ENCODE measurements around the gene TUBG2.
"Not testable (repeated sequence)": the region's sequence is repeated elsewhere in the genome, so short reads cannot be mapped to it uniquely, and the experiment has no call there.

TUBG2 gene

GRCh38 chr17:42659079-42659931 is at the start of gene TUBG2:
Gene TUBG2, plus strand, starts transcription at chr17:42659284. Its CDS starts 220 bp downstream, at chr17:42659504.
- DNase-seq (ENCODE audit: low read depth in 2 of 2, low spot score in 1 of 2), result peak; percentile 59 to 60

DNA sequence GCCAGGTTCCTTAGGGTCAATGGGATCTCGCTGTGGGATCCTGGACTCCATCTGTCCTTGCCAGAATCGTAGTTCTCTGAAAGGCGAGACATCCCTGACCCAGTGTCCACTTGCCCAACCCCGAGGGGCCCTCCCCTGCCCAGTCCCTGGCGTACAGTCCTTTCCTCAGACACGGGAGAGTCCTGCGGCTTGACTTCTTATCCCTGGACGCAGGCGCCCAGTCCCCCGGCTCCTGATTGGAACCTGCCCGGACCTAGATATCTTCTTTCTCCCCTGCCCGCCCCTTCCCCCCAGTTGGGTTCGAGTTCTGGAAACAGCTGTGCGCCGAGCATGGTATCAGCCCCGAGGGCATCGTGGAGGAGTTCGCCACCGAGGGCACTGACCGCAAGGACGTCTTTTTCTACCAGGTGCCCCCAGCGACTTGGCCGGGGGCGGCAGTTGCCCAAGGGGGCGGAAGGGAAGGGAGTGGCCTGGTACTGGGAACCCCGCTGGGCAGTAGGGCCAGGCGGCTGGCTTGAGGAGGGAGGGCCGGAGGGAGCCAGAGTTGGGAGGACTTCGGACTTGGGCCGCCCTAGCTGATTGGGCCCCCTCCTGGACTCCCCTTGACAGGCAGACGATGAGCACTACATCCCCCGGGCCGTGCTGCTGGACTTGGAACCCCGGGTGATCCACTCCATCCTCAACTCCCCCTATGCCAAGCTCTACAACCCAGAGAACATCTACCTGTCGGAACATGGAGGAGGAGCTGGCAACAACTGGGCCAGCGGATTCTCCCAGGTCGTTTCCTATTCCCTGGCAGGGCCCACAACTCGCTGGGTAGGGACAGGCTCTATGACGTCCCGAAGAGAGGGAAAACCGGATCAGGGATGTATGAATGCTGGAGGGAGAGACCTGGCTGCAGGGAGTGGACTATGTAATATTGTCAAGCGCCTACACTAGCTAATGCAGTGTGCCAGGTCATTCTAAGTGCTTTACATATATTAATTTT is 49.0 kb upstream of the TUBG2 start:
- DNase-seq (ENCODE audit: low read depth in 2 of 2, low spot score in 1 of 2), result not testable (repeated sequence)

GRCh38 chr17:42612013-42612412 is 47.1 kb upstream of the TUBG2 start:
- no peak for DNase-seq (ENCODE audit: low read depth in 2 of 2, low spot score in 1 of 2)

GRCh38 chr17:42613699-42614295 is 45.3 kb upstream of the TUBG2 start:
- DNase-seq (ENCODE audit: low read depth in 2 of 2, low spot score in 1 of 2), result no peak

- DNase-seq (ENCODE audit: low read depth in 2 of 2, low spot score in 1 of 2), result no peak
Observed at GRCh38 chr17:42617956-42618431, 41.1 kb upstream of the TUBG2 start.

DNA sequence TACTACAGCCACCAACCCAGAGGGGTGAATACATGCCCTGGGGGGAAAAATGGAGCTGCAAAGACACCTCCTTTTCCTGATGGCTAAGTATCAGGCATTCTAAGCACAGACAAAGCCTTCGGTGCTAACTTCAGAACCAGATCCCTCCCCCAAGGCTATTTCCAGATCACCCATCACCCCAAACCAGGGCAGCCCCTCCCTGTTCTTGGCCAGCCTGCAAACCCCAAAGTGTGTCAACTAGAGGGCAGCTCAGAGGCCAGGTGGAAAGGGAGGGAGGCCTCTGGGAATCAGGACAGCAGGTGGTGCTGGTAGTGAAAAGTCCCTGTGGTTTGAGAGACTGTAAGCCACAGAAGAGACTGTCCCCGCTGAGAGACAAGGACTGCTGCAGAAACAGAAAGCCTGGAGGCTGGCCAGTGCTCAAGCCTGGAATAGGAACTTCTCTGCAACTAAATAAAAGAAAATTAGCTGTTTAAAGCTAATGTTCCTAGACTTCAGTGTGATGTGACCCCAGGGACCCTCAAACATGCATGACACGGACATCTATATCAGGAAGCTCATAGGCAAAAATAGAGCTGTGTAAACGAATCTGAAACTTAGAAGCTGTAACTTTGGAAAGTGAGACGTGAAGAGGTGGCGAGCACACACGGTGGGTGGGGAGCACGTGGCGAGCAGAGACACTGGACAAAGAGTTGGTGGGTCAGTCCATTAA is 40.5 kb upstream of the TUBG2 start:
- DNase-seq (ENCODE audit: low read depth in 2 of 2, low spot score in 1 of 2), result no peak

GRCh38 chr17:42621987-42622386 is 37.1 kb upstream of the TUBG2 start:
- DNase-seq (ENCODE audit: low read depth in 2 of 2, low spot score in 1 of 2), result not testable (repeated sequence)

DNA sequence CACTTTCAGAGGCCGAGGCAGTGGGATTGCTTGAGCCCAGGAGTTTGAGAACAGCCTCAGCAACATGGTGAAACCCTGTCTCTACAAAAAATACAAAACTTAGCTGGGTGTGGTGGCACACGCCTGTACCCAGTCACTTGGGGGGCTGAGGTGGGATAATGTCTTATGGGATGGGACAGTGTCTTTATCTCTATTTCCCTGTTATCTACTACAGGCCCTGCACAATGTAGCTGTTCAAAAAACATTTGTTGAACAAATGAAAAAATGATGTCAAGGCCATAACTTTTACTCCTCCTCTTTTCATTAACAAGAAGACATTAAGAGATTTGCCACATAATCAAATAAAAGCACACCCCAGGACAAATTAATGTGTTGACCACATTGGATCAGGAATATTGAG is 35.8 kb upstream of the TUBG2 start:
- no peak for DNase-seq (ENCODE audit: low read depth in 2 of 2, low spot score in 1 of 2)

- DNase-seq (ENCODE audit: low read depth in 2 of 2, low spot score in 1 of 2), result no peak
Observed at GRCh38 chr17:42623732-42624596, 35.1 kb upstream of the TUBG2 start.

DNA sequence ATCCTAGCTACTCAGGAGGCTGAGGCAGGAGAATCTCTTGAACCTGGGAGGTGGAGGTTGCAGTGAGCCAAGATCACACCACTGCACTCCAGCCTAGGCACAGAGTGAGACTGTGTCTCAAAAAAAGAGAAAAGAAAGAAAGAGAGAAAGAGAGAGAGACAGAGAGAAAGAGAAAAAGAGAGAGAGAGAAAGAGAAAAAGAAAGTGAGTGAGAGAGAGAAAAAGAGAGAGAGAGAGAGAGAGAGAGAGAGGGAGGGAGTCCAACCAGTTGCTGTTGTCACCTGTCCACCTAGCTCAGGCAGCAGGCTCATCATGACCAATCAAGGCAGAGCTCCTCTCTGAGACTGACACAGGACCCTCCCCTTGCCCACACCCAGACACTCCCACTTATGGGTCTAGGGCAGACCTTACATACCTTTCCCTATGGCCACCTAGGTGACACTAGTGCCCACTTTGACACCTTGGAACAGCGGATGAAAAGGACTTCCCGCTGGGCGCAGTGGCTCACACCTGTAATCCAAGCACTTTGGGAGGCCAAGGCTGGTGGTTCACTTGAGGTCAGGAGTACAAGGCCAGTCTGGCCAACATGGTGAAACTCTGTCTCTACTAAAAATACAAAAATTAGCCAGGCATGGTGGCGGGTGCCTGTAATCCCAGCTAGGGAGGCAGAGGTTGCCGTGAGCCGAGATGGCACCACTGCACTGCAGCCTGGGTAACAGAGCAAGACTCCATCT is 31.9 kb upstream of the TUBG2 start:
- not testable (repeated sequence) for DNase-seq (ENCODE audit: low read depth in 2 of 2, low spot score in 1 of 2)

GRCh38 chr17:42629411-42630009 is 29.6 kb upstream of the TUBG2 start:
- DNase-seq (ENCODE audit: low read depth in 2 of 2, low spot score in 1 of 2), result no peak

- no peak for DNase-seq (ENCODE audit: low read depth in 2 of 2, low spot score in 1 of 2)
Observed at GRCh38 chr17:42632949-42633444, 26.1 kb upstream of the TUBG2 start.

GRCh38 chr17:42639525-42640113 is 19.5 kb upstream of the TUBG2 start:
- no peak for DNase-seq (ENCODE audit: low read depth in 2 of 2, low spot score in 1 of 2)

- no peak for DNase-seq (ENCODE audit: low read depth in 2 of 2, low spot score in 1 of 2)
Observed at GRCh38 chr17:42640121-42640520, 19.0 kb upstream of the TUBG2 start.

DNA sequence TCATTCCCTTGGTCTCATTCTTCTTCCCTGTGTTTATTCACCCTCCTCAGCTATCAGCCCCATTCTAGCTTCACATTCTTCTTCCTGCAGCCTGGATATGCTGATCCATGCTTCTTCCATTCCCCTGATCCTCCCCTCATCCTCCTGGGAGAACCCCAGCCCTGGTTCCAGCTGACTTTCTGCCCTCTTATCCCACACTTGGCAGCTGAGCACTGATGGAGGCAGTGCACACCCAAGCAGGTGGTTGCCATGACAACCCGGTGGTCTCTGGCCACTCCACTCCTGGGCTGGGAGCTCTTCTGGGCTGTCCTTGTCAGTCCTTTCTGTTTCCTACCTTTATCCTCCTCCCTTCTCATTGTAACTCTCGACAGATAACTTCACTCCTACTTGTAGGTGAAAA is 16.7 kb upstream of the TUBG2 start:
- no peak for DNase-seq (ENCODE audit: low read depth in 2 of 2, low spot score in 1 of 2)

GRCh38 chr17:42647778-42648177 is 11.3 kb upstream of the TUBG2 start:
- no peak for DNase-seq (ENCODE audit: low read depth in 2 of 2, low spot score in 1 of 2)

DNA sequence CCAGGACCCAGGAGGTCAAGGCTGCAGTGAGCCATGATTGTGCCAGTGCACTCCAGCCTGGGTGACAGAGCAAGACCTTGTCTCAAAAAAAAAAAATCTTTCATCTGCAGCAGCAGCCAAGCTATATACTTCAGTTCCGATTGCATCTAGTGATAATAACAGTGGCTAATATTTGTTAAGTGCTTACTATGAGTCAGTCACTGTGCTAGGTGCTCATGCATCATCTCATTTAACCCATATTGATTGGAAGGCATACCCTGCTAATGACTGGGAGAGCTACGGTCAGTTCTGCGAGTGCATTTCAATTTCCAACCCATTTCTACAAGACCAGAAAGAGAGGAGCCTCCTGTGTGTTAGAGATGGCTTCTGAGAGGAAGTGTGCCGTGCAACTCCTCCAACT is 7.7 kb upstream of the TUBG2 start:
- DNase-seq (ENCODE audit: low read depth in 2 of 2, low spot score in 1 of 2), result no peak
